IPS-15b (cell line): Measurements from ENCODE around the gene RPL29.

ENCODE experiments used
- H3K27me3 ChIP-seq: one replicate; pipeline ENCODE4 v1.6.1; 2013; ENCODE audit warnings: low read length; ENCODE audit not compliant: control insufficient read depth, insufficient read depth
- H3K36me3 ChIP-seq: one replicate; pipeline ENCODE4 v1.6.1; 2013; ENCODE audit warnings: low read length; ENCODE audit not compliant: control insufficient read depth, insufficient read depth
- H3K4me1 ChIP-seq: one replicate; pipeline ENCODE4 v1.6.1; 2013; ENCODE audit warnings: mild to moderate bottlenecking, low read length; ENCODE audit not compliant: control insufficient read depth, insufficient read depth
- H3K4me3 ChIP-seq: one replicate; pipeline ENCODE4 v1.5.1; 2013; ENCODE audit warnings: low read depth, low read length
- H3K9ac ChIP-seq: one replicate; pipeline ENCODE4 v1.6.1; 2013; ENCODE audit warnings: low read depth, mild to moderate bottlenecking, low read length
- H3K9me3 ChIP-seq: one replicate; pipeline ENCODE4 v1.6.1; 2013; ENCODE audit warnings: mild to moderate bottlenecking, low read length; ENCODE audit not compliant: control insufficient read depth, insufficient read depth

RPL29 gene

GRCh38 chr3:51966486-51966885, 29.2 kb downstream of the RPL29 start:
- no peak overlapping the region for H3K9ac ChIP-seq

GRCh38 chr3:51966016-51966415, 29.7 kb downstream of the RPL29 start:
- Histone ChIP-seq H3K9ac (no peak overlapping the region), H3K9me3 (no peaks in the 10 kb centered on the region), H3K27me3 (peaks cover 26% of the 10 kb centered on the region), H3K4me1 (peaks cover 29% of the 10 kb centered on the region), H3K36me3 (no peaks in the 10 kb centered on the region), H3K4me3 (peak overlapping the region; percentile 22)

More at GRCh38 chr3:51966486-51966885, 29.2 kb downstream of the RPL29 start:
- H3K4me1 ChIP-seq, result peaks cover 29% of the 10 kb centered on the region
- H3K4me3 ChIP-seq, result peak overlapping the region; percentile 61
- no peaks in the 10 kb centered on the region for H3K9me3 ChIP-seq
- H3K27me3 ChIP-seq, result peaks cover 26% of the 10 kb centered on the region
- H3K36me3 ChIP-seq, result peaks cover 4% of the 10 kb centered on the region

GRCh38 chr3:51964521-51964920, 31.2 kb downstream of the RPL29 start:
- Histone ChIP-seq H3K9me3 (no peaks in the 10 kb centered on the region), H3K4me1 (peaks cover 29% of the 10 kb centered on the region), H3K4me3 (peak overlapping the region; percentile 22), H3K9ac (no peak overlapping the region), H3K36me3 (peaks cover 2% of the 10 kb centered on the region), H3K27me3 (peaks cover 26% of the 10 kb centered on the region)

GRCh38 chr3:51963951-51964451, 31.7 kb downstream of the RPL29 start:
- Histone ChIP-seq H3K27me3 (peaks cover 26% of the 10 kb centered on the region), H3K4me3 (peak overlapping the region; percentile 22), H3K9me3 (no peaks in the 10 kb centered on the region), H3K4me1 (peaks cover 27% of the 10 kb centered on the region), H3K36me3 (peaks cover 2% of the 10 kb centered on the region), H3K9ac (no peak overlapping the region)

- H3K27me3 ChIP-seq, result peaks cover 26% of the 10 kb centered on the region
- H3K9ac ChIP-seq, result no peak overlapping the region
- H3K9me3 ChIP-seq, result no peaks in the 10 kb centered on the region
- H3K4me1 ChIP-seq, result peaks cover 20% of the 10 kb centered on the region
- H3K36me3 ChIP-seq, result peaks cover 2% of the 10 kb centered on the region
- H3K4me3 ChIP-seq, result no peak overlapping the region
Measured at GRCh38 chr3:51962854-51963530, 32.7 kb downstream of the RPL29 start.

GRCh38 chr3:51961602-51962569, 33.8 kb downstream of the RPL29 start:
- no peak overlapping the region for H3K9ac ChIP-seq
- peaks cover 2% of the 10 kb centered on the region for H3K36me3 ChIP-seq
- H3K4me1 ChIP-seq, result peaks cover 20% of the 10 kb centered on the region
- no peak overlapping the region for H3K4me3 ChIP-seq
- H3K9me3 ChIP-seq, result no peaks in the 10 kb centered on the region
- peaks cover 27% of the 10 kb centered on the region for H3K27me3 ChIP-seq

- no peak overlapping the region for H3K4me3 ChIP-seq
- peaks cover 28% of the 10 kb centered on the region for H3K27me3 ChIP-seq
- H3K36me3 ChIP-seq, result peaks cover 2% of the 10 kb centered on the region
- H3K4me1 ChIP-seq, result peaks cover 18% of the 10 kb centered on the region
- no peaks in the 10 kb centered on the region for H3K9me3 ChIP-seq
- H3K9ac ChIP-seq, result no peak overlapping the region
Measured at GRCh38 chr3:51961011-51961410, 34.7 kb downstream of the RPL29 start.

- Histone ChIP-seq H3K4me1 (peaks cover 15% of the 10 kb centered on the region), H3K9me3 (no peaks in the 10 kb centered on the region), H3K36me3 (peaks cover 2% of the 10 kb centered on the region), H3K4me3 (no peak overlapping the region), H3K27me3 (peaks cover 26% of the 10 kb centered on the region), H3K9ac (no peak overlapping the region)
Measured at GRCh38 chr3:51960386-51960785, 35.3 kb downstream of the RPL29 start.

GRCh38 chr3:51959651-51960050, 36.0 kb downstream of the RPL29 start:
- Histone ChIP-seq H3K4me1 (peaks cover 8% of the 10 kb centered on the region), H3K9ac (no peak overlapping the region), H3K36me3 (peaks cover 2% of the 10 kb centered on the region), H3K9me3 (no peaks in the 10 kb centered on the region), H3K27me3 (peaks cover 27% of the 10 kb centered on the region), H3K4me3 (no peak overlapping the region)

GRCh38 chr3:51958603-51959521, 36.8 kb downstream of the RPL29 start:
- no peak overlapping the region for H3K4me3 ChIP-seq
- H3K9me3 ChIP-seq, result no peaks in the 10 kb centered on the region
- peaks cover 2% of the 10 kb centered on the region for H3K36me3 ChIP-seq
- peaks cover 6% of the 10 kb centered on the region for H3K4me1 ChIP-seq
- H3K27me3 ChIP-seq, result peaks cover 33% of the 10 kb centered on the region
- no peak overlapping the region for H3K9ac ChIP-seq
